C4-2B (cell line): ENCODE data around the gene NBAS.

Source experiments
- CTCF ChIP-seq: fragments of 450-650 bp; conservative IDR thresholded peaks from 2 replicates; pipeline ENCODE4 v1.5.1; 2017; ENCODE audit warnings: mild to moderate bottlenecking
- ZFX ChIP-seq: fragments of 450-650 bp; IDR thresholded peaks from 2 replicates; pipeline ENCODE4 v1.6.1; 2017

- TF ChIP-seq CTCF, result no peak
- no peak for TF ChIP-seq ZFX
These were observed 17.6 kb downstream of the NBAS start for GRCh38 chr2:15543541-15543940.
